Muscle layer of colon (tissue), 2 donors: ENCODE results near the gene RHOF.

Experiments
- H3K27ac ChIP-seq: one replicate; pipeline ENCODE4 v1.7.0; 2013; ENCODE audit warnings: low read depth, mild to moderate bottlenecking, low read length, moderate library complexity
- H3K27me3 ChIP-seq, 2 donors: one replicate each; pipeline ENCODE4 v1.7.0; 2013; ENCODE audit warnings: low read length in 2 of 2, mild to moderate bottlenecking in 2 of 2; ENCODE audit not compliant: insufficient read depth in 2 of 2, control insufficient read depth in 1 of 2
- H3K36me3 ChIP-seq: one replicate; pipeline ENCODE4 v1.7.0; 2013; ENCODE audit warnings: mild to moderate bottlenecking, low read length; ENCODE audit not compliant: insufficient read depth
- H3K4me1 ChIP-seq: one replicate; pipeline ENCODE4 v1.7.0; 2013; ENCODE audit warnings: mild to moderate bottlenecking, low read length; ENCODE audit not compliant: insufficient read depth
- H3K4me3 ChIP-seq, 2 donors: one replicate each; pipeline ENCODE4 v1.7.0; 2013; ENCODE audit warnings: low read length in 2 of 2, low read depth in 1 of 2, mild to moderate bottlenecking in 1 of 2, moderate library complexity in 1 of 2
- H3K9ac ChIP-seq: one replicate; pipeline ENCODE4 v1.7.0; 2013; ENCODE audit warnings: low read length
- H3K9me3 ChIP-seq: one replicate; pipeline ENCODE4 v1.7.0; 2013; ENCODE audit warnings: mild to moderate bottlenecking, low read length
- donor health status: abdominal sarcoma.
- donor health status: Adenocarcinoma of cecum.

RHOF gene

DNA sequence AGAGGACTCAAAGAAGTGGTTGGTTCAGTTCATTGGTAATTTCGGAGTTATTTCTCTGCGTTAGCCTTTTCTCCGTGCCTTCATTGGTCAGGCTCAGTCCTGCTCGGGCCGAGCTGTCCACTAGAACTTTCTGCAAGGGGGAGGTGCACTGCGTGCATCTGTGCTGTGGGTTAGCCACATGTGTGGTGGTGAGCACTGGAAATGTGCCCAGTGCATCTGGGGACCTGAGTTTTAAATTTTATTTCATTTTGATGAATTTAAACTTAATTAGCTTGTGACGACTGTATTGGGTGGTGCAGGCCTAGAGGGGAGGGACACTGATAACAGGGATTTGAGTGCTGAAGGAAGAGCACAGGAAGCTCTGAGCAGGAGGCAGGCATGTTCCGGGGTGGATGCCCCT, 34.8 kb upstream of the RHOF start:
- Histone ChIP-seq H3K4me1 (peaks cover 9% of the 10 kb centered on the region), H3K27ac (no peak overlapping the region), H3K4me3 (no peak overlapping the region), H3K36me3 (peaks cover 71% of the 10 kb centered on the region), H3K9ac (no peak overlapping the region), H3K9me3 (no peaks in the 10 kb centered on the region), H3K27me3 (no peaks in the 10 kb centered on the region)

DNA sequence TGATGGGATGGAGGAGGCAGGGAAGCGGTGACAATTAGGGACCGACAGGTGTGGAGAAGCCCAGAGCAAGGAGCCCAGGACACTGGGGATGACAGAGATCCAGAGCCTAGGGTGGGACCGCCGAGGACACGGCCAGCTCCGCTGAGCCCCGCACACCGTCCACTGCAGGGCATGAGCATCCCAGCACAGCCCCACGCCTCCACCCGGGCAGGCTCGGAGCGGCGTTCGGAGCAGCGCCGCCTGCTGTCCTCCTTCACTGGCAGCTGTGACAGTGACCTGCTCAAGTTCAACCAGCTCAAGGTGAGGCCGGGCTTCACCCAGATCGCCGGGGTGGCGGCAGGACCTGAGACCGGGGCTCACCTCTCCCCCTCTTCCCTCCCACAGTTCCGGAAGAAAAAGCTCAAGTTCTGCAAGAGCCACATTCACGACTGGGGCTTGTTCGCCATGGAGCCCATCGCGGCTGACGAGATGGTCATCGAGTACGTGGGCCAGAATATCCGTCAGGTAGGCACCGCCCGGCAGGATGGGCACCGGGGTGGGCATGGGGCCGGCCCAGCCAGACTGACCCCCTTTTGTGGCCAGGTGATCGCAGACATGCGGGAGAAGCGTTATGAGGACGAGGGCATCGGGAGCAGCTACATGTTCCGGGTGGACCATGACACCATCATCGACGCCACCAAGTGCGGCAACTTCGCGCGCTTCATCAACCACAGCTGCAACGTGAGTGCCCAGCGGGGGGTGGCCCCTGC, 34.0 kb upstream of the RHOF start:
- H3K27me3 ChIP-seq = no peaks in the 10 kb centered on the region
- H3K9ac ChIP-seq = no peak overlapping the region
- no peak overlapping the region for H3K4me3 ChIP-seq
- peaks cover 9% of the 10 kb centered on the region for H3K4me1 ChIP-seq
- no peak overlapping the region for H3K27ac ChIP-seq
- peaks cover 71% of the 10 kb centered on the region for H3K36me3 ChIP-seq
- no peaks in the 10 kb centered on the region for H3K9me3 ChIP-seq

DNA sequence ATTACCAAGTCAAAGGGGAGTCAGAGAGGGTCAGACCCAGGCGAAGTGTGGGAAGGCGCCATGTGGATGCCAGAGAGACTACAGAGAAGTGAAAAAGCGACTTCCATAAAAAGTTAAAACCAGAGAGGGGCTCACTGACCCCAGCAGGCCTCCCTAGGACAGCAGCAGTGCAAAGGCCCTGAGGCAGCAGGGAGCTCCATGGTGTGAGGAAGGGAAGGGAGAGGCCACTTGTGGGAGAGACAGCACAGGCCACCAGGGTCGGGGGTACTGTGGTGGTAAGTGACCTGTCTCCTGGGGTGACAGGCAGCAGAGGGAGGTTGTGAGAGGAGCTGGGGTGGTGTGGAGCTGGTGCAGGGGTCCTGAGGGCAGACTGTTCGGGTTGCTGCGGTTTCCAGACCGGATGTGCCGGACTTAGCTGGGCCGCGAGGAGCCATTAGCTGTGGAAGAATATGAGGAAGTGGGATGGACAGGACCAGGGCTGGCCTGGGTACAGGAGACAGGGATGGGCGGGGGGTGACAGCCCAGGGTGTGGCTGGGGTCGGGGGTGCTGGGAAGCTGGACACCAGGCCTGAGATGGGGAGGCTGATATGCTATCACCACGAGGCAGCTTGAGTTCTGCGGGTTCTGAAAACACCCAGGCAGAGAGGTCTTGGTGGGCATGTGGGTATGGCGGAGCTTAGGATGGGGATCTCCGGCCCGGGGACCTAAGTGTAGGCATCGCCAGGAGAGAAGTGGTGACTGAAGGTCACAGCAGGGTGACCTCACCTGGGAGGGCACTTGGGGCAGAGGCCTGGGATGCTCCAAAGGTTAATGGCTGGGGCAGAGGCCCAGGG, 33.0 kb upstream of the RHOF start:
- Histone ChIP-seq H3K9me3 (no peaks in the 10 kb centered on the region), H3K36me3 (peaks cover 62% of the 10 kb centered on the region), H3K4me1 (peaks cover 9% of the 10 kb centered on the region), H3K27ac (no peak overlapping the region), H3K27me3 (no peaks in the 10 kb centered on the region), H3K4me3 (no peak overlapping the region), H3K9ac (no peak overlapping the region)

DNA sequence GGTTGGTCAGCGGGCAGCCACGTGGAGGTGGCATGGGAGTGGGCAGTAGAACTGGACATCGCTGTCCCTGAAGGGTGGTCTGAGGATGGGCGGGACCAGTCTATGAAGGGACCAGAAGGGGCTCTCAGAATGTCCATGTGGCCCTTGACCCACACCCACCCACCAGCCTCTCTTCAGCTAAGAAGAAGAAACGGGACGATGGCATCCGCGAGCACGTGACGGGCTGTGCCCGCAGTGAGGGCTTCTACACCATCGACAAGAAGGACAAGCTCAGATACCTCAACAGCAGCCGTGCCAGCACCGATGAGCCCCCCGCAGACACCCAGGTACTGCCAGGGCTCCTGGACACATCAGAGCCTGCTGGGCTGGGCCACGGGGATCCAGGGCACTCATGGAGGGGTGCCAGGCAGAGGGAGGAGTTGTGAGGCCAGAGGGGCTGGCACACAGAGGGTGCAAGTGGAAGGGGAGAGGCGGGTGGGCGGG, 31.6 kb upstream of the RHOF start:
- H3K36me3 ChIP-seq = peaks cover 51% of the 10 kb centered on the region
- no peaks in the 10 kb centered on the region for H3K27me3 ChIP-seq
- no peak overlapping the region for H3K4me3 ChIP-seq
- peaks cover 9% of the 10 kb centered on the region for H3K4me1 ChIP-seq
- no peak overlapping the region for H3K9ac ChIP-seq
- H3K27ac ChIP-seq = no peak overlapping the region
- no peaks in the 10 kb centered on the region for H3K9me3 ChIP-seq

- H3K4me3 ChIP-seq = no peak overlapping the region
- H3K9ac ChIP-seq = no peak overlapping the region
- no peak overlapping the region for H3K27ac ChIP-seq
- H3K36me3 ChIP-seq = peaks cover 50% of the 10 kb centered on the region
- no peaks in the 10 kb centered on the region for H3K27me3 ChIP-seq
- H3K4me1 ChIP-seq = no peaks in the 10 kb centered on the region
- H3K9me3 ChIP-seq = no peaks in the 10 kb centered on the region
Observed at GRCh38 chr12:121823727-121824115, 30.2 kb upstream of the RHOF start.

GRCh38 chr12:121823101-121823726, 29.7 kb upstream of the RHOF start:
- Histone ChIP-seq H3K36me3 (peaks cover 46% of the 10 kb centered on the region), H3K27ac (no peak overlapping the region), H3K4me3 (no peak overlapping the region), H3K4me1 (no peaks in the 10 kb centered on the region), H3K27me3 (no peaks in the 10 kb centered on the region), H3K9me3 (no peaks in the 10 kb centered on the region), H3K9ac (no peak overlapping the region)

GRCh38 chr12:121822393-121823100, 29.1 kb upstream of the RHOF start:
- Histone ChIP-seq H3K9me3 (no peaks in the 10 kb centered on the region), H3K36me3 (peaks cover 46% of the 10 kb centered on the region), H3K27me3 (no peaks in the 10 kb centered on the region), H3K4me3 (no peak overlapping the region), H3K4me1 (no peaks in the 10 kb centered on the region), H3K9ac (no peak overlapping the region), H3K27ac (no peak overlapping the region)

GRCh38 chr12:121820056-121820455, 26.6 kb upstream of the RHOF start:
- Histone ChIP-seq H3K9me3 (no peaks in the 10 kb centered on the region), H3K4me1 (no peaks in the 10 kb centered on the region), H3K27me3 (no peaks in the 10 kb centered on the region), H3K27ac (no peak overlapping the region), H3K9ac (no peak overlapping the region), H3K36me3 (peaks cover 59% of the 10 kb centered on the region), H3K4me3 (no peak overlapping the region)

DNA sequence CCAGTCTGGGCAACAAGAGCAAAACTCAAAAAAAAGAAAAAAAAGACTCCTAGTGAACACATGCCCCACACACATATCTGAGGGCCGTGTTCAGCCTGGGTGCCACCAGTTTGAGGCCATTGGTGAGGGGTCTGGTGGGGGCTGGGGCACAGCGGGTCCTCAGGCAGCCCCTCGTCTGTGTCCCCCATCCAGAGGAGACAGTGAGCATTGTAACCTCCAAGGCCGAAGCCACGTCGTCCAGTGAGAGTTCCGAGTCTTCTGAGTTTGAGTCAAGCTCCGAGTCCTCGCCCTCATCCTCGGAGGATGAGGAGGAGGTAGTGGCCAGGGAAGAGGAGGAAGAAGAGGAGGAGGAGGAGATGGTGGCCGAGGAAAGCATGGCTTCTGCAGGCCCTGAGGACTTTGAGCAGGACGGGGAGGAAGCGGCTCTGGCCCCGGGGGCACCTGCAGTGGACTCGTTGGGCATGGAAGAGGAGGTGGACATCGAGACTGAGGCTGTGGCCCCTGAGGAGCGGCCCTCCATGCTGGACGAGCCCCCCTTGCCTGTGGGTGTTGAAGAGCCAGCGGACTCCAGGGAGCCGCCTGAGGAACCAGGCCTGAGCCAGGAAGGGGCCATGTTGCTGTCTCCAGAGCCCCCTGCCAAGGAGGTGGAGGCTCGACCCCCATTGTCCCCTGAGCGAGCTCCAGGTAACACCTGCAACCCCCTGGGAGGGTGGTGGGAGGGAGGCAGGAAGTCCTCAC, 25.9 kb upstream of the RHOF start:
- Histone ChIP-seq H3K36me3 (peaks cover 55% of the 10 kb centered on the region), H3K27me3 (no peaks in the 10 kb centered on the region), H3K27ac (no peak overlapping the region)

DNA sequence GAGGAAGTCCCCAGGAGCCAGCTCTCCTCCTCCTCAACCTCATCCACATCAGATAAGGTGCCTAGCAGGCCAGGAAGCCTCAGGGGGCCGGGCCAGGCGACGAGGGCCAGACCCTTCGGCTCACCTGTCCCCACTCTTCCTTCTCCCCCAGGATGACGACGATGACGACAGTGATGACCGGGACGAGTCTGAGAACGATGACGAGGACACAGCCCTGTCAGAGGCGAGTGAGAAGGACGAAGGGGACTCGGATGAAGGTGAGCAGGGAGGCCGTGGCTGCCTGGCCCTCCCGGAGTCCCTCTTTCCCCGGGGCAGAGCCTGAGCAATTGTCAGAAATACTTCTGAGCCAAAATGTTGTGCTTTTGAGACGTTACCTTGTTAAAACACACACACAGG, 24.2 kb upstream of the RHOF start:
- Histone ChIP-seq H3K9ac (no peak overlapping the region), H3K27me3 (no peaks in the 10 kb centered on the region), H3K4me3 (no peak overlapping the region), H3K9me3 (no peaks in the 10 kb centered on the region), H3K4me1 (peaks cover 12% of the 10 kb centered on the region), H3K27ac (no peak overlapping the region), H3K36me3 (peaks cover 57% of the 10 kb centered on the region)

More for the DNA sequence above, 25.9 kb upstream of the RHOF start:
- no peaks in the 10 kb centered on the region for H3K9me3 ChIP-seq
- H3K4me3 ChIP-seq = no peak overlapping the region
- H3K4me1 ChIP-seq = no peaks in the 10 kb centered on the region
- no peak overlapping the region for H3K9ac ChIP-seq
